Brain microvascular endothelial cell (primary cell): ENCODE data around the gene PRKACG.
"Not testable (repeated sequence)": the region's sequence is repeated elsewhere in the genome, so short reads cannot be mapped to it uniquely, and the experiment has no call there.

Source experiments
- DNase-seq: peaks from one replicate; pipeline ENCODE4 v3.0.0-alpha.2; 2020
- H3K27ac ChIP-seq: fragments of 250-450 bp; sonication (Bioruptor Pico); 2 replicates; pipeline ENCODE4 v1.5.1; 2020; ENCODE audit warnings: mild to moderate bottlenecking, moderate library complexity
- H3K27me3 ChIP-seq: fragments of 250-450 bp; sonication (Bioruptor Pico); replicated peaks from 2 replicates; pipeline ENCODE4 v1.5.1; 2020; ENCODE audit warnings: mild to moderate bottlenecking
- H3K36me3 ChIP-seq: fragments of 250-450 bp; sonication (Bioruptor Pico); replicated peaks from 2 replicates; pipeline ENCODE4 v1.5.1; 2020; ENCODE audit warnings: mild to moderate bottlenecking
- H3K4me3 ChIP-seq: 2 replicates; pipeline ENCODE4 v1.5.1; 2011; ENCODE audit warnings: low read depth, mild to moderate bottlenecking, control low read depth, low read length, moderate library complexity
- in situ Hi-C: cut with HindIII; loops from 2 replicates; pipeline ENCODE4 v1.10.0; 2017; ENCODE audit warnings: low sequenced_read_pairs, low pct_ligation_motif_present
- TF ChIP-seq, protein P1 (sequence below): IDR thresholded peaks from 2 replicates; pipeline ENCODE4 v1.5.1; 2011; ENCODE audit warnings: low read depth, mild to moderate bottlenecking, moderate library complexity, low read length, control low read depth, inconsistent platforms; ENCODE audit errors: missing control alignments

The PRKACG gene

DNA sequence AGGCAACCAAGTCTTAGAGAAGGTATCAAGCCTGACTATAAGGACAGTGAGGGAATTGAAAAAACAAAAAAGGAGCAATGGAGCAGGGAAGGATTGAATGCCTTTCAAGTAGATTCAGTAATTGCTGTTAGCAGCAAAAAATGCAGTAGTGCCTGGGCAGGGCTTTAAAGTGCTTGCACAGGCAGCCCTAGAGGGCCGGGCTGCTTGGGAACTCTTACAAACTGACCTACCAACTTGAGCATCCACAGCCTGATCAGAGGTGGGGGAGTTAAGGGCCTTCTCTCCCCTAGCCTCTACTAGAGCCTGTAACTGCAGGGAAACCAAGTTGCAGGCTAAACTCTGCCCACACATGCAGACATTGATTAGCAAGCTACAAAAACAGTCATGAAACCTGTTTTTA, 41.1 kb upstream of the PRKACG start:
- TF ChIP-seq, protein P1, sequence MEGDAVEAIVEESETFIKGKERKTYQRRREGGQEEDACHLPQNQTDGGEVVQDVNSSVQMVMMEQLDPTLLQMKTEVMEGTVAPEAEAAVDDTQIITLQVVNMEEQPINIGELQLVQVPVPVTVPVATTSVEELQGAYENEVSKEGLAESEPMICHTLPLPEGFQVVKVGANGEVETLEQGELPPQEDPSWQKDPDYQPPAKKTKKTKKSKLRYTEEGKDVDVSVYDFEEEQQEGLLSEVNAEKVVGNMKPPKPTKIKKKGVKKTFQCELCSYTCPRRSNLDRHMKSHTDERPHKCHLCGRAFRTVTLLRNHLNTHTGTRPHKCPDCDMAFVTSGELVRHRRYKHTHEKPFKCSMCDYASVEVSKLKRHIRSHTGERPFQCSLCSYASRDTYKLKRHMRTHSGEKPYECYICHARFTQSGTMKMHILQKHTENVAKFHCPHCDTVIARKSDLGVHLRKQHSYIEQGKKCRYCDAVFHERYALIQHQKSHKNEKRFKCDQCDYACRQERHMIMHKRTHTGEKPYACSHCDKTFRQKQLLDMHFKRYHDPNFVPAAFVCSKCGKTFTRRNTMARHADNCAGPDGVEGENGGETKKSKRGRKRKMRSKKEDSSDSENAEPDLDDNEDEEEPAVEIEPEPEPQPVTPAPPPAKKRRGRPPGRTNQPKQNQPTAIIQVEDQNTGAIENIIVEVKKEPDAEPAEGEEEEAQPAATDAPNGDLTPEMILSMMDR = no peak
- Histone ChIP-seq H3K27me3 (no peaks in the 10 kb centered on the region), H3K36me3 (peaks cover 3% of the 10 kb centered on the region), H3K4me3 (no peak overlapping the region), H3K27ac (no peak overlapping the region)
- in situ Hi-C loops = loop anchor here (25.0 kb wide), 1 partner anchor 132 kb away; no protein-coding TSS in a partner anchor
- no peak for DNase-seq

DNA sequence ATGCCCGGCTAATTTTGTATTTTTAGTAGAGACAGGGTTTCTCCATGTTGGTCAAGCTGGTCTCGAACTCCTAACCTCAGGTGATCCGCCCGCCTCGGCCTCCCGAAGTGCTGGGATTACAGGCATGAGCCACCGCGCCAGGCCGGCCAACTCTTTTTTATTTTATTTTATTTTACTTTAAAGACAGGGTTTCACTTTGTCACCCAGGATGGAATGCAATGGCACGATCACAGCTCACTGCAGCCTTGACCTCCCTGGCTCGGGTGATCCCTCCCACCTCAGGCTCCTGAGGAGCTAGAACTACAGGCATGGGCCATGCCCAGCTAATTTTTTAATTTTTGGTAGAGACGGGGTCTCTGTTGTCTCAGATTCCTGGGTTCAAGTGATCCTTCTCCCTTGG, 37.0 kb upstream of the PRKACG start:
- H3K36me3 ChIP-seq = peaks cover 13% of the 10 kb centered on the region
- not testable (repeated sequence) for DNase-seq, H3K27me3 ChIP-seq, H3K4me3 ChIP-seq, H3K27ac ChIP-seq
- in situ Hi-C loops = loop anchor here (25.0 kb wide), 1 partner anchor 136 kb away; no protein-coding TSS in a partner anchor

DNA sequence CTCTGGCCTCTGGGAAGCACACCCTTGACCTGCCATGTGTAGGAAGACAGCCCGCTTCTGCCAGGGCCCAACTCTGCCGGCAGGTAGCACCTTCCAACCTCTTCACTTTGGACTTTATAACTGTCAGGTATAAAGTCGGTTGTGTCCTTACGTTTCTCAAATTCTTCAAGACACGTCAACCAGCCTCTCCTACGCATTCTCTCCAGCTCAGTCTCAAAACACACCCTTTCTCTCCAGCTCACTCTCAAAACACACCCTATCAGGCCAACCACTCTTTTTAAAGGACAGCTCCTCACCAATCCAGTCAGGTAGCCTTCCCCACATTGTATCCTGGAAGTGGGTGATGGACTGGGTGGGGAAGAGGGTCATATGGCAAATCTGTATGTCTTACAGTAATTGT, 35.2 kb upstream of the PRKACG start:
- TF ChIP-seq, protein P1 = no peak
- DNase-seq = no peak
- Histone ChIP-seq H3K27me3 (no peaks in the 10 kb centered on the region), H3K36me3 (peaks cover 12% of the 10 kb centered on the region), H3K4me3 (no peak overlapping the region), H3K27ac (no peak overlapping the region)
- in situ Hi-C loops = no loop called here

DNA sequence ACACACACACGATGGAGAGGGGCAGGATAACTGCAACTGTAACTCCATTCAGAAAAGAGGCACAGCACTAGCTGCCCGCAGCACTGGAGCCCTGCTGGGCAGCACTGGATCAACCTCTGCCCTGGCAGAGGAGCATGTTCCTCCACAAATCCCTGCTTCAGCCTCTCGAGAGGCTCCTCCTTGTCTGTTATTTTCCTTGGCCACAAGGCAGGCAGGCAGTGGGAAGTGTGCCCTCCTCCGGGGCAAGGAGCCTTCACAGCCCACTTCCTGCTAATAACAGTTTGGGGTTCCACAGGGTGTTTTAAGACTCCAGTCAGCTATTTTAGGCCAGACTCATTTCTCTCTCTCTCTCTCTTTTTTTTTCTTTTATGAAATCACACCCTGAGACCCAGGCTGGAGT, 33.5 kb upstream of the PRKACG start:
- DNase-seq = no peak
- in situ Hi-C loops = no loop called here
- TF ChIP-seq, protein P1 = no peak

DNA sequence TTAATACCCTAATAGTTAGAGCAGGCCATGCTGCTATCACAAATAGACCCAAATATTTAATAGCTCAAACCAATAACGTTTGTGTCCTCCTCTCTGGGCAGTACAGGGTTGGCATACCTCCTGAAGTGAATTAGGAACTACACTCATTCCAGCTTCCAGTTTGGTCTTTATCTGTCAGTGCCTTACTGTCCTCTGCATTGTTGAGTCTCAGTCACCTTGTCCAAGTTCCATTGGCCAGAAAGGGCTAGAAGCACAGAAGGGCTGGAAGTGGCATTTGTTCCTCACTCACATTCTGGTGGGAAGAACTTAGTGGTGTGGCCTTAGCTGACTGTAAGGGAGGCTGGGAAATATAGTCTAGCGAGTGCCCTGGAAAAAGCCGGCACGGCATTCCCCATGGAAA, 32.8 kb upstream of the PRKACG start:
- no peak overlapping the region for H3K27ac ChIP-seq
- in situ Hi-C loops = no loop called here
- no peaks in the 10 kb centered on the region for H3K27me3 ChIP-seq
- no peak overlapping the region for H3K4me3 ChIP-seq
- DNase-seq = no peak
- TF ChIP-seq, protein P1 = no peak
- peaks cover 12% of the 10 kb centered on the region for H3K36me3 ChIP-seq

More for the DNA sequence above, 33.5 kb upstream of the PRKACG start:
- no peaks in the 10 kb centered on the region for H3K27me3 ChIP-seq
- H3K36me3 ChIP-seq = peaks cover 12% of the 10 kb centered on the region
- no peak overlapping the region for H3K27ac ChIP-seq
- no peak overlapping the region for H3K4me3 ChIP-seq

DNA sequence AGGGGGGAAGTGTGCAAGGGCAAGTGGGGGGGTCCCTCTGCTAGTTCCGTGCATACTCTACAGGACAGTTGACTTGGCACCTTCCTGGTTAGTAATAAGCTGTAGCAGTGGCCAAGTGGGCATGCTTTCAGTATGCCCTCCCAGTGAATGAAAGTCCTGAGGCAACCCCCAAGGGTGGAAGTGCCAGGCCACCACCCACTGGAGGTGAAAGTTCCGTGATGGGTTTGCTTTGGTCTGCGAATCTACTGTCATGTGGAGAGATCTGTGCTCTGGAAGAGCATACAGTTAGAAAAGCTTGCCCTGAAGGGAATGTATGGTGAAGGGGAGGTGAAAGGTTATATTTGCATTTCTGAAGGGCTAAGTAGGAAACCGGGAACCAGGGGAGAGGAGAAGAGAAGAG, 31.9 kb upstream of the PRKACG start:
- Histone ChIP-seq H3K27me3 (no peaks in the 10 kb centered on the region), H3K4me3 (no peak overlapping the region), H3K27ac (no peak overlapping the region), H3K36me3 (peaks cover 12% of the 10 kb centered on the region)
- in situ Hi-C loops = no loop called here
- TF ChIP-seq, protein P1 = no peak
- DNase-seq = no peak
